B cell (primary cell): Measurements from ENCODE around the gene PPP1R14C. TPM values are rescaled to one million over a fixed set of nuclear protein-coding genes. Genes with fewer than 3 reads are reported as not detected.
"Not testable (repeated sequence)": the region's sequence is repeated elsewhere in the genome, so short reads cannot be mapped to it uniquely, and the experiment has no call there.

Experiments used
- ATAC-seq: fragments of 200-7000 bp; cut with Tn5 transposase; one replicate; pipeline ENCODE4 v1.10.0; 2021; ENCODE audit warnings: low read depth, mild to moderate bottlenecking, moderate number of reproducible peaks, moderate library complexity
- CTCF ChIA-PET: fragments of 350-600 bp; sonication (Branson Sonifier 250); formaldehyde crosslinking; loops from one replicate; lab custom pipeline; 2021; ENCODE audit warnings: antibody characterized with exemption, inconsistent platforms; lab: Charles Lee
- POLR2A ChIA-PET: fragments of 350-600 bp; sonication (Branson Sonifier 250); formaldehyde crosslinking; loops from one replicate; lab custom pipeline; 2021; ENCODE audit warnings: antibody characterized with exemption; lab: Charles Lee
- DNase-seq: peaks from one replicate; pipeline ENCODE4 v3.0.0; 2013
- H2AFZ ChIP-seq: 2 replicates; pipeline ENCODE4 v1.6.1; 2012; ENCODE audit warnings: mild to moderate bottlenecking, low read depth, low read length; ENCODE audit not compliant: insufficient read depth, poor library complexity, severe bottlenecking
- H3K27ac ChIP-seq, 2 donors: 1 replicate in 1 of 2; 2 replicates in 1 of 2; pipeline ENCODE4 v1.5.1; 2012 to 2013; ENCODE audit warnings: low read length in 2 of 2, mild to moderate bottlenecking in 2 of 2, moderate library complexity in 1 of 2
- H3K27me3 ChIP-seq, 4 experiments: fragments of 200-600 bp in 1 of 4; sonication (generic) in 1 of 4; replicated peaks in 1 of 4; 1 replicate in 2 of 4; 2 replicates in 2 of 4; pipeline versions ENCODE4 v1.6.1 to v1.7.0; 2013 to 2016; ENCODE audit warnings: low read length in 3 of 4, mild to moderate bottlenecking in 2 of 4, mixed read lengths in 1 of 4, moderate library complexity in 1 of 4; ENCODE audit not compliant: insufficient read depth in 4 of 4, control insufficient read depth in 3 of 4; ENCODE audit errors: control extremely low read depth in 1 of 4
- H3K36me3 ChIP-seq, 2 experiments: replicated peaks in 1 of 2; 1 replicate in 1 of 2; 2 replicates in 1 of 2; pipeline versions ENCODE4 v1.6.1 to v1.7.1; 2013; ENCODE audit warnings: low read length in 1 of 2; ENCODE audit not compliant: insufficient read depth in 2 of 2, control insufficient read depth in 1 of 2; ENCODE audit errors: control extremely low read depth in 1 of 2, extremely low read depth in 1 of 2
- H3K4me1 ChIP-seq, 2 donors: fragments of 200-600 bp in 1 of 2; sonication (generic) in 1 of 2; 1 replicate in 1 of 2; 2 replicates in 1 of 2; pipeline versions ENCODE4 v1.5.1 to v1.6.1; 2013 to 2017; ENCODE audit warnings: low read length in 2 of 2; ENCODE audit not compliant: control insufficient read depth in 2 of 2, insufficient read depth in 2 of 2
- H3K4me2 ChIP-seq: replicated peaks from 2 replicates; pipeline ENCODE3; 2012; ENCODE audit warnings: mild to moderate bottlenecking, low read depth, low read length; ENCODE audit not compliant: poor library complexity, severe bottlenecking
- H3K4me3 ChIP-seq, 5 experiments: fragments of 200-600 bp in 1 of 5; sonication (generic) in 1 of 5; 1 replicate in 3 of 5; 2 replicates in 2 of 5; pipeline versions ENCODE4 v1.5.1 to v1.7.0; 2011 to 2016; ENCODE audit warnings: low read length in 4 of 5, mild to moderate bottlenecking in 4 of 5, low read depth in 2 of 5, control low read depth in 1 of 5, moderate library complexity in 1 of 5; ENCODE audit not compliant: insufficient read depth in 1 of 5; ENCODE audit errors: control extremely low read depth in 1 of 5, extremely low read depth in 1 of 5
- H3K79me2 ChIP-seq: fragments of 200-600 bp; sonication (generic); one replicate; pipeline ENCODE4 v1.6.0; 2016; ENCODE audit warnings: low read length; ENCODE audit not compliant: control insufficient read depth, insufficient read depth
- H3K9ac ChIP-seq: fragments of 200-600 bp; sonication (generic); 2 replicates; pipeline ENCODE4 v1.6.1; 2017; ENCODE audit warnings: mild to moderate bottlenecking, low read length, moderate library complexity
- H3K9me3 ChIP-seq, 3 donors: one replicate each; pipeline versions ENCODE4 v1.6.1 to v1.7.1; 2013; ENCODE audit warnings: low read length in 2 of 3; ENCODE audit not compliant: control insufficient read depth in 2 of 3, insufficient read depth in 1 of 3; ENCODE audit errors: control extremely low read depth in 1 of 3
- H4K20me1 ChIP-seq: 2 replicates; pipeline ENCODE4 v1.6.0; 2012; ENCODE audit warnings: mild to moderate bottlenecking, low read length; ENCODE audit not compliant: insufficient read depth, control insufficient read depth, poor library complexity, severe bottlenecking
- H3K27ac Mint-ChIP-seq: one replicate; pipeline ENCODE4 v1.8.0; 2021; ENCODE audit warnings: mixed read lengths
- H3K27me3 Mint-ChIP-seq: one replicate; pipeline ENCODE4 v1.8.0; 2021; ENCODE audit warnings: mixed read lengths
- H3K4me1 Mint-ChIP-seq: one replicate; pipeline ENCODE4 v1.8.0; 2021; ENCODE audit warnings: mixed read lengths
- H3K4me3 Mint-ChIP-seq: one replicate; pipeline ENCODE4 v1.8.0; 2021; ENCODE audit warnings: mixed read lengths
- H3K9me3 Mint-ChIP-seq: one replicate; pipeline ENCODE4 v1.8.0; 2022; ENCODE audit warnings: mixed read lengths; ENCODE audit not compliant: insufficient read depth
- EZH2 ChIP-seq: IDR thresholded peaks from 2 replicates; pipeline ENCODE4 v1.6.1; 2012; ENCODE audit warnings: borderline replicate concordance, low read depth, mild to moderate bottlenecking, moderate library complexity, low read length; ENCODE audit not compliant: insufficient read depth, poor library complexity, severe bottlenecking
- WGBS: methylation state at CpG from one replicate; pipeline ENCODE4 v1.1.5; 2013; ENCODE audit warnings: missing lambda C conversion rate; ENCODE audit not compliant: insufficient coverage; 5-methylcytosine and 5-hydroxymethylcytosine counted together
- intact Hi-C: fragments of 100-400 bp; cut with micrococcal nuclease; formaldehyde crosslinking; loops from one replicate; pipeline ENCODE4 v1.10.0; 2022
- polyA plus RNA-seq: library from polyadenylated mRNA; depleted of rRNA; stranded (reverse); fragments of >200 nt; gene quantifications from 2 replicates; pipeline ENCODE4 v1.2.3, GENCODE V29; 2012
- total RNA-seq, 2 donors: library from RNA; stranded (reverse); fragments of 120-200 nt in 1 of 2; gene quantifications; 1 replicate in 1 of 2; 2 replicates in 1 of 2; pipeline versions ENCODE4 v1.2.3 to v1.2.4, GENCODE V29; 2013 to 2022
- TF ChIP-seq, protein P1 (sequence below): fragments of 200-600 bp; IDR thresholded peaks from one replicate; pipeline ENCODE4 v1.8.0; 2022; ENCODE audit warnings: antibody characterized with exemption, mild to moderate bottlenecking

PPP1R14C gene
- total and polyA plus RNA-seq, 2 donors (not counting 1 experiment from before 2014, with no cell fraction given), result not detected

DNA sequence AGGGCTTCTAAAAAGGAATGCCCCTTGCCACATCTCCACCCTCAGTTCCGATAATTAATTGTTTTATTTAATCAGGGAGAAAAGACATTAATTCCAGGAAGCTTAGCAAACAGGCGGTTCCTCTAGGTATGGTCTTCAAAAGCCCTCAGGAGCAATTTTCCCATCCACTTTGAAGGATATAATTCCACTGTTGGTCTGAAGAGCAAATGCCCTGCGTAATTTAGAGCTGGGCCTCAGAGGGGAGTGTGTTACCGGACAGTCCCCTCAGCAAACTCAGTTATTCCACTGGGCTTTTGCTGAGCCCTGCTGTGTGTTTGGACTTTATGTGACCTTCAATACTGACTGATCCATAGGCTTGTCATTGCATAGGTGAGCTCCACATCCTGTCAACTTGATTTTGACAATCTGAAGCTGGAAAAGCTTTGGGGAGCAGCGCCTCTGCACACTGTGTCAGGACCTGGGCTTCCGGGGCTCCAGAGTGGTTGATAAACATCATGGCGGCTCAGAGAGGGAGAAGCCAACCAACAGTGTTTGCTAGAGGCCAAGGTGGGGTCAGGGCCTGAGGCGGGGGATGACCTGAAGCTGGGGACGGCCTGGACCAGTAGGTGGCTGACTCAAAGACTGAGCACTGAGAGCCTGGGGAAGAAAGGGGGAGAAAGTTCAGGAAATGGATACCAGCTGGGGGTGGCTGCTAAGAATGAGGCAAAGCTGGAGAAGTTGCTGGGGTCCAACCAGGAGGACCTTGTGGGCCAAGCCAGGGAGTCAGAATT lies 43.5 kb downstream of the PPP1R14C start:
- ChIA-PET CTCF (no interaction called here), POLR2A (interaction anchor here (0.6 kb wide), 1 partner anchor 18 kb away, joined by 9 read pairs; no protein-coding TSS in a partner anchor)
- intact Hi-C loops, result loop anchor here (10.0 kb wide), 1 partner anchor 102 kb away; no protein-coding TSS in a partner anchor
- H3K9me3 ChIP-seq, result no peaks in the 10 kb centered on the region
- H3K79me2 ChIP-seq, result no peaks in the 10 kb centered on the region
- peaks cover 0 to 2% (median 0%) of the 10 kb centered on the region in 4 experiments for H3K27me3 ChIP-seq
- no peak overlapping the region for H3K27ac ChIP-seq
- peaks cover 44% of the 10 kb centered on the region for H3K4me1 Mint-ChIP-seq
- peaks cover 38 to 40% of the 10 kb centered on the region in 2 donors for H3K4me1 ChIP-seq
- no peaks in the 10 kb centered on the region for H3K36me3 ChIP-seq
- TF ChIP-seq EZH2, result no peak
- TF ChIP-seq, protein P1, sequence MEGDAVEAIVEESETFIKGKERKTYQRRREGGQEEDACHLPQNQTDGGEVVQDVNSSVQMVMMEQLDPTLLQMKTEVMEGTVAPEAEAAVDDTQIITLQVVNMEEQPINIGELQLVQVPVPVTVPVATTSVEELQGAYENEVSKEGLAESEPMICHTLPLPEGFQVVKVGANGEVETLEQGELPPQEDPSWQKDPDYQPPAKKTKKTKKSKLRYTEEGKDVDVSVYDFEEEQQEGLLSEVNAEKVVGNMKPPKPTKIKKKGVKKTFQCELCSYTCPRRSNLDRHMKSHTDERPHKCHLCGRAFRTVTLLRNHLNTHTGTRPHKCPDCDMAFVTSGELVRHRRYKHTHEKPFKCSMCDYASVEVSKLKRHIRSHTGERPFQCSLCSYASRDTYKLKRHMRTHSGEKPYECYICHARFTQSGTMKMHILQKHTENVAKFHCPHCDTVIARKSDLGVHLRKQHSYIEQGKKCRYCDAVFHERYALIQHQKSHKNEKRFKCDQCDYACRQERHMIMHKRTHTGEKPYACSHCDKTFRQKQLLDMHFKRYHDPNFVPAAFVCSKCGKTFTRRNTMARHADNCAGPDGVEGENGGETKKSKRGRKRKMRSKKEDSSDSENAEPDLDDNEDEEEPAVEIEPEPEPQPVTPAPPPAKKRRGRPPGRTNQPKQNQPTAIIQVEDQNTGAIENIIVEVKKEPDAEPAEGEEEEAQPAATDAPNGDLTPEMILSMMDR, result no peak
- peak overlapping the region; percentile 41 for H3K4me2 ChIP-seq
- DNase-seq (no peak), ATAC-seq (no peak)
- peaks cover 6% of the 10 kb centered on the region for H3K27me3 Mint-ChIP-seq
- no peak overlapping the region for H3K27ac Mint-ChIP-seq
- no peak overlapping the region for H2AFZ ChIP-seq
- no peak overlapping the region for H3K4me3 ChIP-seq
- H3K9me3 Mint-ChIP-seq, result peaks cover 4% of the 10 kb centered on the region
- 94% methylated on average over 7 of the region's 9 CpGs for WGBS
- H4K20me1 ChIP-seq, result no peaks in the 10 kb centered on the region
- H3K4me3 Mint-ChIP-seq, result no peak overlapping the region
- H3K9ac ChIP-seq, result no peak overlapping the region

DNA sequence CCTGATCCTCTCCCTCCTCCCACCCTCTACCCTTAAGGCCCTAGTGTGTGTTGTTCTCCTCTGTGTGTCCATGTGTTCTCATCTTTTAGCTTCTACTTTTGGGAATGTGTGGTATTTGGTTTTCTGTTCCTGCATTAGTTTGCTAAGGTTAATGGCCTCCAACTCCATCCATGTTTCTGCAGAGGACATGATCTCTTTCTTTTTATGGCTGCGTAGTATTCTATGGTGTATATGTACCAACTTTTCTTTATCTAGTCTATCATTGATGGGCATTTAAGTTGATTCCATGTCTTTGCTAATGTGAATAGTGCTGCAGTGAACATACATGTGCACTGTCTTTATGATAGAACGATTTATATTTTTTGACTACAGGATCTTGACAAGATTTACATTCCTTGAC lies 44.6 kb downstream of the PPP1R14C start:
- ATAC-seq, DNase-seq, H3K4me3 Mint-ChIP-seq, H3K9me3 Mint-ChIP-seq, H3K27ac ChIP-seq, POLR2A ChIA-PET, CTCF ChIA-PET, H3K36me3 ChIP-seq, H3K9me3 ChIP-seq, H3K4me3 ChIP-seq, H2AFZ ChIP-seq, H4K20me1 ChIP-seq, H3K9ac ChIP-seq, H3K4me2 ChIP-seq, H3K79me2 ChIP-seq, H3K27me3 ChIP-seq: not testable (repeated sequence)
- Mint-ChIP-seq H3K27me3 (peaks cover 10% of the 10 kb centered on the region), H3K27ac (peak overlapping the region; percentile 28), H3K4me1 (peaks cover 41% of the 10 kb centered on the region)
- H3K4me1 ChIP-seq, result peaks cover 36 to 37% of the 10 kb centered on the region in 2 donors
- WGBS, result no CpG with 5 or more reads among the region's 2 CpGs
- intact Hi-C loops, result loop anchor here (10.0 kb wide), 1 partner anchor 103 kb away; no protein-coding TSS in a partner anchor
